Measurements from ENCODE around the gene ALDH1B1. TPM values are rescaled to one million over a fixed set of nuclear protein-coding genes. Genes with fewer than 3 reads are reported as not detected.

Gene ALDH1B1
- total RNA-seq, 3 donors from 2014 or later, result 10.2 to 18.4 (median 11.0) TPM

- no peak overlapping the region for H3K4me3 ChIP-seq
- no peak for DNase-seq (ENCODE audit: low spot score in 2 of 2)
- H3K9me3 ChIP-seq, result no peaks in the 10 kb centered on the region
- H3K27ac ChIP-seq, result no peak overlapping the region
- no peak for TF ChIP-seq CTCF (IDR thresholded peaks at IDR 0.05)
- no peak for TF ChIP-seq POLR2A (IDR thresholded peaks at IDR 0.05)
- TF ChIP-seq POLR2AphosphoS5 (IDR thresholded peaks at IDR 0.05), result no peak
- intact Hi-C loops (cut with DNase I; ENCODE audit: low total_unique reads), result no loop called here
- H3K36me3 ChIP-seq, result no peaks in the 10 kb centered on the region
- H3K27me3 ChIP-seq, result no peaks in the 10 kb centered on the region
- H3K4me1 ChIP-seq, result no peaks in the 10 kb centered on the region
Observed at GRCh38 chr9:38345851-38346755, 46.4 kb upstream of the ALDH1B1 start.

- Histone ChIP-seq H3K36me3 (no peaks in the 10 kb centered on the region), H3K9me3 (no peaks in the 10 kb centered on the region), H3K27ac (no peak overlapping the region), H3K4me1 (no peaks in the 10 kb centered on the region), H3K4me3 (no peak overlapping the region), H3K27me3 (no peaks in the 10 kb centered on the region)
- no peak for TF ChIP-seq POLR2AphosphoS5 (IDR thresholded peaks at IDR 0.05)
- no peak for TF ChIP-seq CTCF (IDR thresholded peaks at IDR 0.05)
- TF ChIP-seq POLR2A (IDR thresholded peaks at IDR 0.05), result no peak
- no peak for DNase-seq (ENCODE audit: low spot score in 2 of 2)
- intact Hi-C loops (cut with DNase I; ENCODE audit: low total_unique reads), result no loop called here
Observed at GRCh38 chr9:38346811-38347210, 45.7 kb upstream of the ALDH1B1 start.

- no peak for DNase-seq (ENCODE audit: low spot score in 2 of 2)
- Histone ChIP-seq H3K4me1 (no peaks in the 10 kb centered on the region), H3K9me3 (no peaks in the 10 kb centered on the region), H3K27ac (no peak overlapping the region), H3K27me3 (no peaks in the 10 kb centered on the region), H3K4me3 (no peak overlapping the region), H3K36me3 (no peaks in the 10 kb centered on the region)
- no peak for TF ChIP-seq CTCF (IDR thresholded peaks at IDR 0.05)
- TF ChIP-seq POLR2AphosphoS5 (IDR thresholded peaks at IDR 0.05), result no peak
- TF ChIP-seq POLR2A (IDR thresholded peaks at IDR 0.05), result no peak
- intact Hi-C loops (cut with DNase I; ENCODE audit: low total_unique reads), result no loop called here
Observed at GRCh38 chr9:38347271-38347671, 45.2 kb upstream of the ALDH1B1 start.

GRCh38 chr9:38347946-38348345 is 44.6 kb upstream of the ALDH1B1 start:
- H3K36me3 ChIP-seq, result no peaks in the 10 kb centered on the region
- H3K4me1 ChIP-seq, result no peaks in the 10 kb centered on the region
- H3K27me3 ChIP-seq, result no peaks in the 10 kb centered on the region
- H3K9me3 ChIP-seq, result no peaks in the 10 kb centered on the region
- H3K27ac ChIP-seq, result no peak overlapping the region
- no peak for TF ChIP-seq POLR2A (IDR thresholded peaks at IDR 0.05)
- TF ChIP-seq POLR2AphosphoS5 (IDR thresholded peaks at IDR 0.05), result no peak
- TF ChIP-seq CTCF (IDR thresholded peaks at IDR 0.05), result no peak
- DNase-seq (ENCODE audit: low spot score in 2 of 2), result no peak
- intact Hi-C loops (cut with DNase I; ENCODE audit: low total_unique reads), result no loop called here
- H3K4me3 ChIP-seq, result no peak overlapping the region

GRCh38 chr9:38350529-38350928 is 42.0 kb upstream of the ALDH1B1 start:
- DNase-seq (ENCODE audit: low spot score in 2 of 2), result no peak
- TF ChIP-seq POLR2A (IDR thresholded peaks at IDR 0.05) (no peak), CTCF (IDR thresholded peaks at IDR 0.05) (no peak), POLR2AphosphoS5 (IDR thresholded peaks at IDR 0.05) (no peak)
- H3K4me1 ChIP-seq, result no peaks in the 10 kb centered on the region
- H3K4me3 ChIP-seq, result no peak overlapping the region
- no peaks in the 10 kb centered on the region for H3K9me3 ChIP-seq
- H3K27ac ChIP-seq, result no peak overlapping the region
- H3K36me3 ChIP-seq, result no peaks in the 10 kb centered on the region
- H3K27me3 ChIP-seq, result no peaks in the 10 kb centered on the region
- intact Hi-C loops (cut with DNase I; ENCODE audit: low total_unique reads), result loop anchor here (5.0 kb wide), 1 partner anchor 603 kb away; no protein-coding TSS in a partner anchor

Data from breast epithelium (tissue), 4 donors.